Right lobe of liver (tissue), 4 donors: ENCODE results near the gene SRRM4.

ENCODE experiments used
- POLR2A ChIP-seq: fragments of 450-650 bp; IDR thresholded peaks from one replicate; pipeline ENCODE4 v1.6.1; 2017; ENCODE audit warnings: antibody characterized with exemption, mild to moderate bottlenecking
- TF ChIP-seq, protein P1 (sequence below), 4 donors: fragments of 200-600 bp in 3 of 4; fragments of 450-650 bp in 1 of 4; IDR thresholded peaks; one replicate each; pipeline versions ENCODE4 v1.5.1 to v1.8.0; 2016 to 2022; ENCODE audit warnings: antibody characterized with exemption in 4 of 4, mild to moderate bottlenecking in 2 of 4
- donor health status: DM: no; HTN: no; CAD: no.
- donor health status: DM: no; HTN: no; CAD: no.
- donor health status: DM: no; HTN: yes; CAD: no.

DNA sequence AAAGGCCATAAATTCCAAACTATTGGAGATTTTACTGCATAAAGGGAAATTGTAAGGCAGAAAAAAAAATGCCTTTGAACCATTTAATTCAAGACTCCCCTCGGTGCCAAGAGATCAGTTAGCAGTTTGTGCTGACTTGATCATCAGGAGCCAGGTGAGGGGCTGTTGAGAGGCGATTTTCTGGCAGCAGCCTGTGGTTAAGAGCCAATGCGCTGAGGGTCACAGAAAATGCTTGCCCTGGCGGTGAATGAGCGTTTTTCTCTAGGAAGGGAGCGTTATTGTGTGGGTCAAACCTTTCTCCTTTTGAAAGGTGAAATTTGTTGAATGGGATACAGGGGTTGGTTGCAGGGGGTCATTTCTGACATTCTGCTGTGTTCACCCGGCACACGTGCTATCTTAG is 4.7 kb downstream of the SRRM4 start:
- TF ChIP-seq, protein P1, sequence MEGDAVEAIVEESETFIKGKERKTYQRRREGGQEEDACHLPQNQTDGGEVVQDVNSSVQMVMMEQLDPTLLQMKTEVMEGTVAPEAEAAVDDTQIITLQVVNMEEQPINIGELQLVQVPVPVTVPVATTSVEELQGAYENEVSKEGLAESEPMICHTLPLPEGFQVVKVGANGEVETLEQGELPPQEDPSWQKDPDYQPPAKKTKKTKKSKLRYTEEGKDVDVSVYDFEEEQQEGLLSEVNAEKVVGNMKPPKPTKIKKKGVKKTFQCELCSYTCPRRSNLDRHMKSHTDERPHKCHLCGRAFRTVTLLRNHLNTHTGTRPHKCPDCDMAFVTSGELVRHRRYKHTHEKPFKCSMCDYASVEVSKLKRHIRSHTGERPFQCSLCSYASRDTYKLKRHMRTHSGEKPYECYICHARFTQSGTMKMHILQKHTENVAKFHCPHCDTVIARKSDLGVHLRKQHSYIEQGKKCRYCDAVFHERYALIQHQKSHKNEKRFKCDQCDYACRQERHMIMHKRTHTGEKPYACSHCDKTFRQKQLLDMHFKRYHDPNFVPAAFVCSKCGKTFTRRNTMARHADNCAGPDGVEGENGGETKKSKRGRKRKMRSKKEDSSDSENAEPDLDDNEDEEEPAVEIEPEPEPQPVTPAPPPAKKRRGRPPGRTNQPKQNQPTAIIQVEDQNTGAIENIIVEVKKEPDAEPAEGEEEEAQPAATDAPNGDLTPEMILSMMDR (IDR thresholded peaks at IDR 0.05), result no peak
- TF ChIP-seq POLR2A, result no peak
